HG03457 (cell line): Measurements from ENCODE around the gene BET1L.
A peak's percentile ranks its signal among the peaks of the same experiment; 100 is the strongest.
"Not testable (repeated sequence)": the region's sequence is repeated elsewhere in the genome, so short reads cannot be mapped to it uniquely, and the experiment has no call there.

Experiments used
- ATAC-seq: cut with Tn5 transposase; IDR thresholded peaks from one replicate; pipeline ENCODE4 v1.9.1; 2021; ENCODE audit warnings: moderate number of reproducible peaks; ENCODE audit not compliant: unreplicated experiment

Gene BET1L

GRCh38 chr11:207208-207862 lies at the start of gene BET1L, which contains the start of gene RIC8A:
BET1L (minus strand) TSS chr11:207399; CDS start chr11:207321, 78 bp downstream.
RIC8A (plus strand) TSS chr11:207708; CDS start chr11:208855, 1,147 bp downstream.
- ATAC-seq: peak; percentile 57

- ATAC-seq: no peak
Observed at GRCh38 chr11:255816-256215, 48.6 kb upstream of the BET1L start.

GRCh38 chr11:255176-255575 lies 48.0 kb upstream of the BET1L start:
- no peak for ATAC-seq

- ATAC-seq: no peak
Observed at GRCh38 chr11:253886-254270, 46.7 kb upstream of the BET1L start.

GRCh38 chr11:253160-253885 lies 46.1 kb upstream of the BET1L start:
- no peak for ATAC-seq

GRCh38 chr11:252666-253065 lies 45.5 kb upstream of the BET1L start:
- ATAC-seq: no peak

- no peak for ATAC-seq
Observed at GRCh38 chr11:251550-251949, 44.4 kb upstream of the BET1L start.

- ATAC-seq: no peak
Observed at GRCh38 chr11:250740-251299, 43.6 kb upstream of the BET1L start.

- no peak for ATAC-seq
Observed at GRCh38 chr11:250274-250673, 43.1 kb upstream of the BET1L start.

- ATAC-seq: no peak
Observed at GRCh38 chr11:249062-249461, 41.9 kb upstream of the BET1L start.

GRCh38 chr11:244376-244775 lies 37.2 kb upstream of the BET1L start:
- no peak for ATAC-seq

GRCh38 chr11:241634-242033 lies 34.4 kb upstream of the BET1L start:
- ATAC-seq: no peak

- ATAC-seq: no peak
Observed at GRCh38 chr11:240315-240714, 33.1 kb upstream of the BET1L start.

- not testable (repeated sequence) for ATAC-seq
Observed at GRCh38 chr11:238346-238745, 31.1 kb upstream of the BET1L start.

GRCh38 chr11:236774-237767 lies 29.9 kb upstream of the BET1L start, which contains the start of gene PSMD13:
PSMD13 (plus strand) TSS chr11:236976; CDS start chr11:237050, 74 bp downstream.
- ATAC-seq: peak; percentile 50

- ATAC-seq: peak; percentile 51
Observed at GRCh38 chr11:235997-236773, 29.0 kb upstream of the BET1L start, which contains the start of gene SIRT3. SIRT3 (minus strand) TSS chr11:236342; CDS start chr11:236328, 14 bp downstream.

GRCh38 chr11:235609-235996 lies 28.4 kb upstream of the BET1L start:
- peak; percentile 5 for ATAC-seq

GRCh38 chr11:235180-235579 lies 28.0 kb upstream of the BET1L start:
- no peak for ATAC-seq

GRCh38 chr11:232783-233565 lies 25.8 kb upstream of the BET1L start:
- ATAC-seq: no peak
